HG03159 (cell line): ENCODE data around the gene FAM227A.
"Not testable (repeated sequence)": the region's sequence is repeated elsewhere in the genome, so short reads cannot be mapped to it uniquely, and the experiment has no call there.

ENCODE experiments used
- ATAC-seq: cut with Tn5 transposase; IDR thresholded peaks from one replicate; pipeline ENCODE4 v1.9.1; 2021; ENCODE audit warnings: mild to moderate bottlenecking, moderate library complexity; ENCODE audit not compliant: unreplicated experiment

FAM227A gene

DNA sequence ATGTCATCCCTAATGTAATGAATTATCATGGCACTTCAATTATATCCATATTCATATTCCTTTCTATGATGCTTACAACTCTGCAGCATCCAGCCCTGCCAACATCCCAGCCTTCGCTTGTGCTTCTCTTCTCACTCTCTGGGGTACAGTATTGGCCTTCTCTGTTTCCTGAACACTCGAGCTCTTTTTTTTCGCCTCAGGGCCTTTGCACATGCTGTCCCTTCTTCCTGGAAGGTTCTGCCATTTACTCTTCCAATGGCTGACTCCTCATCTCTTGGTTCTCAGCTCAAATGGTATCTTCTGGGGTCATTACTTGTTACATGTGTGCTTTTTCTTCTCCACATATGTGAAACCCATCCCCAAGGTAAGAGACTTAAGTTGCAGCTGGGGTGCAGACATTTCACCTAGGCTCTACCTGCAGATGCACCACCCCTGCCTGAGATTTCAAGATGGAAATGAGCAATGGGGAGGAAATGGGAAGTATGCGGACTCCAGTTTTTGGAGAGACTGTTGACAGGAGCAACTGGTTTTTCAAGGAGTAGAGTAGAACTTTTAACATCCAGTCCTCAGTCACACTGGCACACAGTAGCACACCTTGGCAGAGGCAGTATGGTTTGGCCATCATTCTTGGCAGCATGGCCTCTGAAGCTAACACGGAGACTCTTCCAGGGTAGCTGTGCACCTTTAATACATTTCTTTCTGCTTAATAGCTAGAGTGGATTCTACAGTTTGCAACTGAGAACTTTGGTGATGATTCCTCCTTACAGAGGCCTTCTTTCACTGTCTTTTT, 43.8 kb downstream of the FAM227A start:
- ATAC-seq: no peak

GRCh38 chr22:38611559-38611958, 44.6 kb downstream of the FAM227A start:
- ATAC-seq: no peak

- ATAC-seq: no peak
These were observed 46.0 kb downstream of the FAM227A start for GRCh38 chr22:38610234-38610633.

- no peak for ATAC-seq
These were observed 47.0 kb downstream of the FAM227A start for GRCh38 chr22:38608992-38609750.

- ATAC-seq: no peak
These were observed 48.5 kb downstream of the FAM227A start for GRCh38 chr22:38607680-38608079.

- no peak for ATAC-seq
These were observed 54.0 kb downstream of the FAM227A start for GRCh38 chr22:38602166-38602565.

- ATAC-seq: no peak
These were observed 54.9 kb downstream of the FAM227A start for GRCh38 chr22:38601221-38601764.

GRCh38 chr22:38599466-38599865, 56.7 kb downstream of the FAM227A start:
- no peak for ATAC-seq

GRCh38 chr22:38582923-38583322, 73.3 kb downstream of the FAM227A start:
- not testable (repeated sequence) for ATAC-seq

GRCh38 chr22:38578505-38578904, 77.7 kb downstream of the FAM227A start:
- no peak for ATAC-seq

- no peak for ATAC-seq
These were observed 84.1 kb downstream of the FAM227A start for GRCh38 chr22:38572065-38572464.

GRCh38 chr22:38570779-38571364, 85.3 kb downstream of the FAM227A start:
- peak; percentile 16 for ATAC-seq

GRCh38 chr22:38569972-38570778, 86.0 kb downstream of the FAM227A start, which contains the start of gene DMC1:
DMC1 (minus strand) TSS chr22:38570183; CDS start chr22:38568256, 1,927 bp downstream.
- peak; percentile 49 for ATAC-seq

- no peak for ATAC-seq
These were observed 86.8 kb downstream of the FAM227A start for GRCh38 chr22:38569181-38569971.

- no peak for ATAC-seq
These were observed 88.5 kb downstream of the FAM227A start for GRCh38 chr22:38567531-38568285.

DNA sequence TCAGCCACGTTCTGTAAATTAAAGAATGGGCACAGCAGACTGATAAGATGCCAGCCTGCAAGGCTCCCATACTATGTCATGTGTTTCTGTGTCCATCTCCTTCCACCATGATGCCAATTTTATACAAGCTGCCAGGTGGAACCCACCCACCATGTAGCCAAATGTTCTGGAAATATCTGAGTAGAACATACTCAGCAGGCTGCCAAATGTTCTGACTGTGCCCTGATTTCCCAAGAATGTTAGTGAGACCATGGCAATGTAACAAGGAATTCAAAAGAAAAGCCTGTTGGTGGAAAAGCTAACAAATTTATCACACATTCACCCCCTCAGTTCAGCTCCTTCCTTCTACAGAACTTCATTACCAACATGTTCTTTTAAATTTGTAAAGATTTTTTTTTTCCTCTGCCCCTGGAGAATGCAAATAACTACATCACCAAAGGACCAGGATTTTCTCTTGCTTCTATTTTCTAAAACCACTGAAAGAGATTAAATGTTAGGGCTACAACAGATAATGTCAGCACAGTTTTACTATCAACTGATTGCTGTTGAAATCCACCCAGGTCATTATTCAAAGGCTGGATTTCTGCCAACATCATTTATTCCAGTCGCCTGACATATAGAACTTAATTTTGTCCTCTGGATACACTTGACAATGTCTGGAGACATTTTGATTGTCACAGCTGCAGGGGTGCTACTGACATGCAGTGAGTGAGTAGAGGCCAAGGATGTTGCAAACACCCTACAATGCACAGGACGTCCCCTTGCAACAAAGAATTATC, 89.3 kb downstream of the FAM227A start:
- no peak for ATAC-seq

DNA sequence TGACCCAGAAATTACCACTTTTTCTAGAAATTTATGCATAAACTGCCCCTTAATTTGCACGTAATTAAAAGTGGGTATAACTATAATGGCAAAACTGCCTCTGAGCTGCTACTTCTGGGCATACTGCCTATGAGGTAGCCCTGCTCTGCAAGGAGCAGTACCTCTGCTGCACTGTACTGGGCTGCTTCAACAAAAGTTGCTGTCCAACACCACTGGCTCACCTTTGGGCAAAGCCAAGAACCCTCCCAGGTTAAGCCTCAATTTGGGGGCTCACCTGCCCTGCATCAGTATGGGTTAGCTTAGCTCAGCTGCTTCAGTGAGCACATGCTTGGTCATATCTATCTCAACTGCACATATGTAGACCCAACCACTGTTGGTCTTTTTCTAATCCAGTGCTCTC, 90.8 kb downstream of the FAM227A start:
- ATAC-seq: no peak

- no peak for ATAC-seq
These were observed 91.5 kb downstream of the FAM227A start for GRCh38 chr22:38564669-38565068.
